K562 (cell line): ENCODE results near the gene PPP2R1B. TPM values are rescaled to one million over a fixed set of nuclear protein-coding genes. Genes with fewer than 3 reads are reported as not detected.

ENCODE experiments used
- ATAC-seq: fragments of 200-7000 bp; cut with Tn5 transposase; 3 replicates; pipeline ENCODE4 v1.9.1; 2020; ENCODE audit warnings: moderate library complexity
- BruUV-seq: library from RNA; stranded (reverse); fragments of 400-500 nt; replicated peaks from 2 replicates; lab custom pipeline; 2021; lab: Mats Ljungman, UMichigan
- CTCF ChIA-PET: fragments of 300-600 bp; formaldehyde crosslinking; extraction: SDS; loops from one replicate; lab custom pipeline; 2021; ENCODE audit warnings: low intra/inter-chr PET ratio; lab: Yijun Ruan, JAX
- POLR2A ChIA-PET: fragments of 300-600, 350-650 bp; sonication (Branson Sonifier 250); formaldehyde crosslinking; extraction: SDS; loops from one replicate; lab custom pipeline; 2021; ENCODE audit warnings: antibody characterized with exemption, inconsistent platforms; lab: Yijun Ruan, JAX
- DNase-seq, 4 experiments: peaks; one replicate each; pipeline versions ENCODE4 v3.0.0 to v3.0.0-alpha.2; 2011 to 2018; ENCODE audit warnings: low spot score in 3 of 4, mixed read lengths in 3 of 4; ENCODE audit errors: extremely low read depth in 1 of 4
- FAIRE-seq: peaks from 2 replicates; lab custom pipeline; 2011; peaks lifted over from hg19 to GRCh38; lab: Jason Lieb, UNC
- H2AFZ ChIP-seq: 2 replicates; pipeline ENCODE4 v1.6.0; 2011; ENCODE audit warnings: low read depth, low read length, control low read depth, inconsistent platforms
- H3K27ac ChIP-seq: fragments of 200-600 bp; 3 replicates; pipeline ENCODE4 v1.8.0; 2011; ENCODE audit warnings: low read depth, mild to moderate bottlenecking, control low read depth, inconsistent platforms, low read length, moderate library complexity, mixed read lengths; ENCODE audit errors: extremely low read depth
- H3K27me3 ChIP-seq, 2 experiments: fragments of 300-600 bp in 1 of 2; 2 replicates in 1 of 2; 3 replicates in 1 of 2; pipeline versions ENCODE4 v1.6.0 to v1.8.0; 2011; ENCODE audit warnings: inconsistent platforms in 2 of 2, low read length in 2 of 2, mild to moderate bottlenecking in 1 of 2, mixed read lengths in 1 of 2, moderate library complexity in 1 of 2; ENCODE audit not compliant: control insufficient read depth in 2 of 2, insufficient read depth in 2 of 2
- H3K36me3 ChIP-seq: fragments of 300-600 bp; 3 replicates; pipeline ENCODE4 v1.8.0; 2011; ENCODE audit warnings: mild to moderate bottlenecking, low read length, inconsistent platforms; ENCODE audit not compliant: control insufficient read depth, insufficient read depth
- H3K4me1 ChIP-seq, 2 experiments: fragments of 200-600 bp in 1 of 2; replicated peaks in 1 of 2; 2 replicates in 1 of 2; 3 replicates in 1 of 2; pipeline versions ENCODE4 v1.5.1 to v1.8.0; 2011; ENCODE audit warnings: inconsistent platforms in 2 of 2, low read length in 2 of 2, mild to moderate bottlenecking in 1 of 2, mixed read lengths in 1 of 2, moderate library complexity in 1 of 2; ENCODE audit not compliant: control insufficient read depth in 2 of 2, insufficient read depth in 2 of 2
- H3K4me2 ChIP-seq: 2 replicates; pipeline ENCODE4 v1.6.1; 2011; ENCODE audit warnings: low read length, control low read depth, inconsistent platforms, mixed read lengths; ENCODE audit not compliant: insufficient read depth
- H3K4me3 ChIP-seq: fragments of 200-600 bp; sonication (generic), shearing (Covaris generic); 2 replicates; pipeline ENCODE4 v1.5.1; 2016; ENCODE audit warnings: control low read depth, inconsistent platforms
- H3K79me2 ChIP-seq: fragments of 200-600 bp; 3 replicates; pipeline ENCODE4 v1.8.0; 2011; ENCODE audit warnings: low read length, inconsistent platforms; ENCODE audit not compliant: control insufficient read depth, insufficient read depth
- H3K9ac ChIP-seq, 2 experiments: 2 replicates each; pipeline versions ENCODE4 v1.6.0 to v1.6.1; 2011; ENCODE audit warnings: low read depth in 2 of 2, low read length in 2 of 2, control low read depth in 1 of 2, inconsistent platforms in 1 of 2, mild to moderate bottlenecking in 1 of 2, mixed read lengths in 1 of 2; ENCODE audit not compliant: insufficient read depth in 1 of 2
- H3K9me1 ChIP-seq: one replicate; pipeline ENCODE4 v1.6.0; 2011; ENCODE audit warnings: inconsistent platforms, mild to moderate bottlenecking, low read length, moderate library complexity; ENCODE audit not compliant: control insufficient read depth, insufficient read depth
- H3K9me3 ChIP-seq: replicated peaks from 2 replicates; pipeline ENCODE4 v1.5.1; 2011; ENCODE audit warnings: low read depth, low read length, inconsistent platforms; ENCODE audit not compliant: control insufficient read depth, insufficient read depth
- H4K20me1 ChIP-seq: replicated peaks from 2 replicates; pipeline ENCODE4 v1.6.1; 2011; ENCODE audit warnings: low read length, inconsistent platforms, mixed read lengths; ENCODE audit not compliant: control insufficient read depth, insufficient read depth
- BCL6 ChIP-seq: fragments of 250-450 bp; sonication (Bioruptor Pico); IDR thresholded peaks from 2 replicates; pipeline ENCODE4 v1.4.0; 2020
- EP400 ChIP-seq: fragments of 450-650 bp; IDR thresholded peaks from 2 replicates; pipeline ENCODE4 v1.6.1; 2017; ENCODE audit warnings: antibody characterized with exemption, mild to moderate bottlenecking, moderate library complexity
- KHSRP ChIP-seq: fragments of 450-650 bp; IDR thresholded peaks from 2 replicates; pipeline ENCODE4 v1.6.1; 2017
- LARP7 ChIP-seq: fragments of 450-650 bp; IDR thresholded peaks from 2 replicates; pipeline ENCODE4 v1.6.1; 2016
- NONO ChIP-seq, 2 experiments: fragments of 200-400 bp in 1 of 2; fragments of 450-650 bp in 1 of 2; formaldehyde crosslinking in 1 of 2; IDR thresholded peaks; 2 replicates each; pipeline ENCODE4 v1.6.1; 2017; ENCODE audit warnings: low read depth in 2 of 2, mild to moderate bottlenecking in 2 of 2, moderate library complexity in 2 of 2, low read length in 1 of 2
- NR2C1 ChIP-seq, 2 experiments: fragments of 450-650 bp; IDR thresholded peaks; 2 replicates each; pipeline ENCODE4 v1.6.1; 2017; ENCODE audit warnings: mild to moderate bottlenecking in 2 of 2, antibody characterized with exemption in 1 of 2, inconsistent platforms in 1 of 2, missing compliant biosample characterization in 1 of 2, missing genetic modification characterization in 1 of 2
- PHB2 ChIP-seq: fragments of 450-650 bp; IDR thresholded peaks from 2 replicates; pipeline ENCODE4 v1.6.1; 2017; ENCODE audit warnings: low read depth
- POLR2AphosphoS2 ChIP-seq: IDR thresholded peaks from 2 replicates; pipeline ENCODE4 v1.6.1; 2012; ENCODE audit warnings: low read length, improper control_type of control experiment
- POLR3G ChIP-seq: IDR thresholded peaks from 2 replicates; pipeline ENCODE4 v1.6.1; 2011; ENCODE audit not compliant: insufficient read length, insufficient replicate concordance; ENCODE audit errors: extremely low read depth
- RBM14 ChIP-seq: fragments of 200-400 bp; formaldehyde crosslinking; IDR thresholded peaks from 2 replicates; pipeline ENCODE4 v1.6.1; 2018; ENCODE audit warnings: low read depth, mild to moderate bottlenecking, low read length, moderate library complexity, borderline replicate concordance; ENCODE audit not compliant: insufficient read depth
- SOX6 ChIP-seq: fragments of 450-650 bp; IDR thresholded peaks from 2 replicates; pipeline ENCODE4 v1.6.1; 2014; ENCODE audit warnings: mild to moderate bottlenecking
- XRCC5 ChIP-seq: fragments of 200-400 bp; formaldehyde crosslinking; IDR thresholded peaks from 2 replicates; pipeline ENCODE4 v1.6.1; 2017; ENCODE audit warnings: low read depth, mild to moderate bottlenecking, low read length
- YBX1 ChIP-seq: fragments of 450-650 bp; IDR thresholded peaks from 2 replicates; pipeline ENCODE4 v1.7.1; 2016; ENCODE audit warnings: mild to moderate bottlenecking
- ZFP30 ChIP-seq: fragments of 250-450 bp; sonication (Bioruptor Pico); IDR thresholded peaks from 2 replicates; pipeline ENCODE4 v1.8.0; 2022; ENCODE audit warnings: moderate library complexity, mild to moderate bottlenecking, inconsistent platforms, borderline replicate concordance
- ZNF134 ChIP-seq: fragments of 250-450 bp; sonication (Bioruptor Pico); conservative IDR thresholded peaks from 2 replicates; pipeline ENCODE4 v1.4.0; 2020
- ZNF445 ChIP-seq: fragments of 250-450 bp; sonication (Bioruptor Pico); IDR thresholded peaks from 2 replicates; pipeline ENCODE4 v1.4.0; 2020; ENCODE audit warnings: low read depth, mild to moderate bottlenecking, moderate library complexity
- WGBS: fragments of 100-300 bp; shearing (Covaris generic); methylation state at CpG from one replicate; pipeline ENCODE4 v1.1.6; 2016; ENCODE audit warnings: low coverage, mixed read lengths; ENCODE audit not compliant: insufficient coverage; ENCODE audit errors: missing lambda C conversion rate; 5-methylcytosine and 5-hydroxymethylcytosine counted together
- in situ Hi-C: fragments of 300-500 bp; cut with MboI; formaldehyde crosslinking; loops from 4 replicates; pipeline ENCODE4 v1.15.0; 2018; ENCODE audit warnings: inconsistent platforms, mixed read lengths
- intact Hi-C: fragments of 100-400 bp; cut with micrococcal nuclease; formaldehyde crosslinking; loops from 2 replicates; pipeline ENCODE4 v1.14.2; 2022
- polyA plus RNA-seq, 8 experiments: library from polyadenylated mRNA; depleted of rRNA in 4 of 8; stranded (reverse) in 5 of 8; unstranded in 3 of 8; fragments of >200 nt; fragmentation: Nextera tagmentation in 2 of 8; fragmentation: Illumina TruSeq in 1 of 8; extraction: Ambion mirVana in 2 of 8; extraction: Trizol in 1 of 8; gene quantifications; 2 replicates each; pipeline versions ENCODE4 v1.2.1 to v1.2.3, GENCODE V29; 2011 to 2014; ENCODE audit warnings: inconsistent platforms in 1 of 8, missing spikeins in 1 of 8
- total RNA-seq, 7 experiments: library from RNA; depleted of rRNA in 6 of 7; stranded (reverse); fragments of >200 nt in 6 of 7; fragmentation: Illumina TruSeq in 2 of 7; extraction: Trizol in 2 of 7; gene quantifications; 2 replicates each; pipeline versions ENCODE4 v1.2.1 to v1.2.3, GENCODE V29; 2011 to 2021; ENCODE audit warnings: low replicate concordance in 1 of 7
- TF ChIP-seq, protein P1 (sequence below): fragments of 450-650 bp; IDR thresholded peaks from 2 replicates; pipeline ENCODE4 v1.6.1; 2016; ENCODE audit warnings: missing biosample characterization, missing genetic modification characterization

PPP2R1B gene
- total and polyA plus RNA-seq, 9 of the 15 experiments (the other 6 are each of a cell fraction or from before 2014, with no cell fraction given): 24.6 to 68.5 (median 39.8) TPM

- ChIA-PET POLR2A (interaction anchor here (0.6 to 1.6 kb wide), 4 partner anchors 8 to 212 kb away, joined by 3 to 5 read pairs (median 4); partner anchors contain the start of gene SIK2), CTCF (interaction anchor here (1.0 kb wide), 1 partner anchor 214 kb away, joined by 3 read pairs; no protein-coding TSS in a partner anchor)
- Histone ChIP-seq H3K4me2 (no peak overlapping the region), H3K27ac (no peak overlapping the region), H3K9me1 (no peaks in the 10 kb centered on the region), H3K36me3 (peaks cover 3% of the 10 kb centered on the region; the same call in 1 of the 3 replicates), H3K79me2 (no peaks in the 10 kb centered on the region), H3K9me3 (no peaks in the 10 kb centered on the region), H3K4me1 (no peaks in the 10 kb centered on the region), H4K20me1 (no peaks in the 10 kb centered on the region), H3K27me3 (no peaks in the 10 kb centered on the region), H2AFZ (no peak overlapping the region), H3K9ac (no peak overlapping the region), H3K4me3 (no peak overlapping the region)
- DNase-seq (no peak), FAIRE-seq (no peak), ATAC-seq (no peak)
- WGBS: 54% methylated on average over 6 of the region's 6 CpGs
- intact Hi-C loops (no loop called here), in situ Hi-C loops (loop anchor here (5.0 kb wide), 1 partner anchor 177 kb away; the partner anchor contains the start of gene SIK2)
- no peak for TF ChIP-seq ZFP30 (CRISPR knock-in tag)
- no TSS peak for BruUV-seq
Observed at GRCh38 chr11:111779118-111779517, 12.9 kb upstream of the PPP2R1B start.

DNA sequence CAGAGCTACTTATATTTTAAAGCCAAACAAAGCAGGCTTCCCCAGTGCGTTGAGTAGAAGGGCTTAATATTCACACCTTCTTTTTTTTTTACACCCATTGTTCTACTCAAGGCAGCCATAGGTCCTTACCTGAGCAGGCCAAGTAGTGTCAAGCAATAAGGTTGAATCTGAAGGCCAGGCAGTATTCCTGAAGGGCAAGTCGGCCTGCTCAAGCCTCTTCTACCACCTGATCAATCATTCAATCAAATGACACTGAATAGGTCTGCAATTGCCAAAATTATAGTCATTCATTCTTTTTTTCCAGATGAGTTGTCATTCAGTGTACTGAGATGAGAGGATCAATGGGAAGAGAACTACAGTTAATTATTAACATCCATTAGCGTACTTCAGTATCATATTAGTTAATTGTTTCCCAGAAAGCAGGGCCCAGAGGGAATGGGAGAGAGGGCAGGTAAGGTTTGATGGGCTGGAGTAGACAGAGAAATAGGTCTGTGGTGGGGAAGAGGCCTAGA is 11.9 kb upstream of the PPP2R1B start:
- H4K20me1 ChIP-seq: no peaks in the 10 kb centered on the region
- H3K27me3 ChIP-seq: no peaks in the 10 kb centered on the region
- H3K9me3 ChIP-seq: no peaks in the 10 kb centered on the region
- no peaks in the 10 kb centered on the region for H3K4me1 ChIP-seq
- H3K27ac ChIP-seq: no peak overlapping the region
- intact Hi-C loops (no loop called here), in situ Hi-C loops (loop anchor here (5.0 kb wide), 1 partner anchor 176 kb away; the partner anchor contains the start of gene SIK2)
- ChIA-PET POLR2A (interaction anchor here (1.1 kb wide), 1 partner anchor 11 kb away, joined by 5 read pairs; no protein-coding TSS in a partner anchor), CTCF (interaction anchor here (1.0 to 3.8 kb wide), 7 partner anchors 11 to 323 kb away, joined by 3 to 38 read pairs (median 13); partner anchors contain the start of genes PPP2R1B and SIK2)
- H2AFZ ChIP-seq: peak overlapping the region; percentile 28; the same call in 1 of the 2 replicates
- FAIRE-seq (no peak), DNase-seq (no peak), ATAC-seq (no peak)
- H3K4me2 ChIP-seq: no peak overlapping the region
- no peaks in the 10 kb centered on the region for H3K9me1 ChIP-seq
- H3K36me3 ChIP-seq: no peaks in the 10 kb centered on the region
- H3K79me2 ChIP-seq: no peaks in the 10 kb centered on the region
- BruUV-seq: no TSS peak
- WGBS: 56% methylated on average over 3 of the region's 3 CpGs
- no peak overlapping the region for H3K4me3 ChIP-seq
- H3K9ac ChIP-seq: no peak overlapping the region
- no peak for TF ChIP-seq NR2C1 (IDR thresholded peaks at IDR 0.05)
- TF ChIP-seq NR2C1 (tag; IDR thresholded peaks at IDR 0.05): no peak
- TF ChIP-seq PHB2: no peak
- no peak for TF ChIP-seq SOX6
- TF ChIP-seq XRCC5: no peak
- TF ChIP-seq EP400: no peak
- TF ChIP-seq ZNF445 (CRISPR knock-in tag): no peak
- no peak for TF ChIP-seq POLR2AphosphoS2
- no peak for TF ChIP-seq POLR3G
- no peak for TF ChIP-seq RBM14
- TF ChIP-seq LARP7: no peak
- TF ChIP-seq NONO (IDR thresholded peaks at IDR 0.05; ENCODE audit: low read depth in 2 of 2, low read length in 1 of 2): no peak
- TF ChIP-seq, protein P1, sequence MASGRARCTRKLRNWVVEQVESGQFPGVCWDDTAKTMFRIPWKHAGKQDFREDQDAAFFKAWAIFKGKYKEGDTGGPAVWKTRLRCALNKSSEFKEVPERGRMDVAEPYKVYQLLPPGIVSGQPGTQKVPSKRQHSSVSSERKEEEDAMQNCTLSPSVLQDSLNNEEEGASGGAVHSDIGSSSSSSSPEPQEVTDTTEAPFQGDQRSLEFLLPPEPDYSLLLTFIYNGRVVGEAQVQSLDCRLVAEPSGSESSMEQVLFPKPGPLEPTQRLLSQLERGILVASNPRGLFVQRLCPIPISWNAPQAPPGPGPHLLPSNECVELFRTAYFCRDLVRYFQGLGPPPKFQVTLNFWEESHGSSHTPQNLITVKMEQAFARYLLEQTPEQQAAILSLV (tag): no peak
- no peak for TF ChIP-seq KHSRP
- no peak for TF ChIP-seq BCL6
- TF ChIP-seq ZNF134 (CRISPR knock-in tag): no peak
- no peak for TF ChIP-seq YBX1
